Measurements from ENCODE around the gene PPP2R5B. TPM values are rescaled to one million over a fixed set of nuclear protein-coding genes. Genes with fewer than 3 reads are reported as not detected.

Gene PPP2R5B
- total RNA-seq, 2 experiments from 2014 or later, result 20.2 to 21.2 TPM

- Mint-ChIP-seq H3K4me1 (ENCODE audit: low read depth) (peaks cover 10% of the 10 kb centered on the region), H3K36me3 (ENCODE audit: low read depth) (peaks cover 10% of the 10 kb centered on the region), H3K27ac (no peak overlapping the region), H3K4me3 (no peak overlapping the region), H3K9me3 (no peaks in the 10 kb centered on the region), H3K27me3 (no peaks in the 10 kb centered on the region)
- ATAC-seq, result no peak
- intact Hi-C loops (cut with micrococcal nuclease), result no loop called here
- POLR2A ChIA-PET, result no interaction called here
- no peak for DNase-seq
- TF ChIP-seq CTCF (IDR thresholded peaks at IDR 0.05), result no peak
- CTCF ChIA-PET, result interaction anchor here (3.9 to 29.9 kb wide), 2 partner anchors 11 to 42 kb away, joined by 13 to 1168 read pairs; partner anchors contain the start of gene CDC42BPG
These were observed 26.4 kb upstream of the PPP2R5B start for GRCh38 chr11:64898076-64898445.

- H3K4me1 Mint-ChIP-seq (ENCODE audit: low read depth), result peaks cover 10% of the 10 kb centered on the region
- ChIA-PET POLR2A (interaction anchor here (0.8 kb wide), 1 partner anchor 120 kb away, joined by 3 read pairs; no protein-coding TSS in a partner anchor), CTCF (interaction anchor here (3.9 to 29.9 kb wide), 2 partner anchors 11 to 42 kb away, joined by 13 to 1168 read pairs; partner anchors contain the start of gene CDC42BPG)
- DNase-seq, result no peak
- no peaks in the 10 kb centered on the region for H3K27me3 Mint-ChIP-seq
- no peak for ATAC-seq
- peaks cover 10% of the 10 kb centered on the region for H3K36me3 Mint-ChIP-seq (ENCODE audit: low read depth)
- no peak overlapping the region for H3K4me3 Mint-ChIP-seq
- no peak for TF ChIP-seq CTCF (IDR thresholded peaks at IDR 0.05)
- no peak overlapping the region for H3K27ac Mint-ChIP-seq
- intact Hi-C loops (cut with micrococcal nuclease), result no loop called here
- H3K9me3 Mint-ChIP-seq, result no peaks in the 10 kb centered on the region
These were observed 25.9 kb upstream of the PPP2R5B start for GRCh38 chr11:64898541-64898940.

- H3K4me3 Mint-ChIP-seq, result no peak overlapping the region
- no peaks in the 10 kb centered on the region for H3K9me3 Mint-ChIP-seq
- CTCF ChIA-PET, result interaction anchor here (29.9 kb wide), 1 partner anchor 44 kb away, joined by 1168 read pairs; the partner anchor contains the start of gene CDC42BPG
- peak overlapping the region; percentile 84 for H3K27ac Mint-ChIP-seq
- no peaks in the 10 kb centered on the region for H3K27me3 Mint-ChIP-seq
- POLR2A ChIA-PET, result interaction anchor here (1.1 to 1.4 kb wide), 5 partner anchors 11 to 50 kb away, joined by 3 read pairs; no protein-coding TSS in a partner anchor
- peaks cover 10% of the 10 kb centered on the region for H3K4me1 Mint-ChIP-seq (ENCODE audit: low read depth)
- intact Hi-C loops (cut with micrococcal nuclease), result no loop called here
- peaks cover 10% of the 10 kb centered on the region for H3K36me3 Mint-ChIP-seq (ENCODE audit: low read depth)
- DNase-seq (peak; percentile 82), ATAC-seq (peak; percentile 99)
- no peak for TF ChIP-seq CTCF (IDR thresholded peaks at IDR 0.05)
These were observed 24.2 kb upstream of the PPP2R5B start for GRCh38 chr11:64900263-64900678.

GRCh38 chr11:64900774-64901173 lies 23.7 kb upstream of the PPP2R5B start:
- TF ChIP-seq CTCF (IDR thresholded peaks at IDR 0.05), result no peak
- intact Hi-C loops (cut with micrococcal nuclease), result no loop called here
- CTCF ChIA-PET, result interaction anchor here (29.9 kb wide), 1 partner anchor 44 kb away, joined by 1168 read pairs; the partner anchor contains the start of gene CDC42BPG
- no peaks in the 10 kb centered on the region for H3K9me3 Mint-ChIP-seq
- H3K27ac Mint-ChIP-seq, result no peak overlapping the region
- H3K36me3 Mint-ChIP-seq (ENCODE audit: low read depth), result peaks cover 10% of the 10 kb centered on the region
- no peaks in the 10 kb centered on the region for H3K27me3 Mint-ChIP-seq
- ATAC-seq (no peak), DNase-seq (no peak)
- POLR2A ChIA-PET, result interaction anchor here (1.1 to 1.4 kb wide), 4 partner anchors 10 to 51 kb away, joined by 3 read pairs; no protein-coding TSS in a partner anchor
- peaks cover 10% of the 10 kb centered on the region for H3K4me1 Mint-ChIP-seq (ENCODE audit: low read depth)
- no peak overlapping the region for H3K4me3 Mint-ChIP-seq

- no peak for DNase-seq
- intact Hi-C loops (cut with micrococcal nuclease), result no loop called here
- Mint-ChIP-seq H3K36me3 (ENCODE audit: low read depth) (peaks cover 8% of the 10 kb centered on the region), H3K27me3 (no peaks in the 10 kb centered on the region), H3K4me3 (no peak overlapping the region), H3K27ac (no peak overlapping the region), H3K4me1 (ENCODE audit: low read depth) (peaks cover 10% of the 10 kb centered on the region), H3K9me3 (no peaks in the 10 kb centered on the region)
- ChIA-PET POLR2A (interaction anchor here (1.0 to 1.1 kb wide), 2 partner anchors 22 to 196 kb away, joined by 4 read pairs; partner anchors contain the start of gene PPP2R5B), CTCF (interaction anchor here (0.9 kb wide), 1 partner anchor 112 kb away, joined by 3 read pairs; the partner anchor contains the start of gene ARL2)
- no peak for ATAC-seq
- no peak for TF ChIP-seq CTCF (IDR thresholded peaks at IDR 0.05)
These were observed 22.2 kb upstream of the PPP2R5B start for GRCh38 chr11:64902102-64902900.
